Measurements from ENCODE around the gene PITPNM1.

The PITPNM1 gene

GRCh38 chr11:67542971-67543370 lies 37.8 kb upstream of the PITPNM1 start:
- DNase-seq (ENCODE audit: low read depth) = no peak
- H3K4me3 ChIP-seq (ENCODE audit: low read length) = no peak overlapping the region
- no peak for TF ChIP-seq CTCF (conservative IDR thresholded peaks at IDR 0.05; ENCODE audit: low read length)

- DNase-seq (ENCODE audit: low read depth) = no peak
- TF ChIP-seq CTCF (conservative IDR thresholded peaks at IDR 0.05; ENCODE audit: low read length) = no peak
- H3K4me3 ChIP-seq (ENCODE audit: low read length) = no peak overlapping the region
Measured at GRCh38 chr11:67542169-67542568, 37.0 kb upstream of the PITPNM1 start.

GRCh38 chr11:67541198-67541597 lies 36.0 kb upstream of the PITPNM1 start:
- H3K4me3 ChIP-seq (ENCODE audit: low read length) = no peak overlapping the region
- no peak for DNase-seq (ENCODE audit: low read depth)
- TF ChIP-seq CTCF (conservative IDR thresholded peaks at IDR 0.05; ENCODE audit: low read length) = no peak

GRCh38 chr11:67539550-67539949 lies 34.4 kb upstream of the PITPNM1 start:
- H3K4me3 ChIP-seq (ENCODE audit: low read length) = no peak overlapping the region
- TF ChIP-seq CTCF (conservative IDR thresholded peaks at IDR 0.05; ENCODE audit: low read length) = no peak

GRCh38 chr11:67538823-67539505 lies 33.8 kb upstream of the PITPNM1 start:
- no peak for TF ChIP-seq CTCF (conservative IDR thresholded peaks at IDR 0.05; ENCODE audit: low read length)
- DNase-seq (ENCODE audit: low read depth) = no peak
- H3K4me3 ChIP-seq (ENCODE audit: low read length) = no peak overlapping the region

More at GRCh38 chr11:67539550-67539949, 34.4 kb upstream of the PITPNM1 start:
- peak; percentile 7 for DNase-seq (ENCODE audit: low read depth)

- no peak for DNase-seq (ENCODE audit: low read depth)
- no peak for TF ChIP-seq CTCF (conservative IDR thresholded peaks at IDR 0.05; ENCODE audit: low read length)
- no peak overlapping the region for H3K4me3 ChIP-seq (ENCODE audit: low read length)
Measured at GRCh38 chr11:67538306-67538705, 33.1 kb upstream of the PITPNM1 start.

- TF ChIP-seq CTCF (conservative IDR thresholded peaks at IDR 0.05; ENCODE audit: low read length) = no peak
- DNase-seq (ENCODE audit: low read depth) = no peak
- H3K4me3 ChIP-seq (ENCODE audit: low read length) = no peak overlapping the region
Measured at GRCh38 chr11:67535561-67535960, 30.4 kb upstream of the PITPNM1 start.
